ENCODE results near the gene LRIT1. TPM values are rescaled to one million over a fixed set of nuclear protein-coding genes. Genes with fewer than 3 reads are reported as not detected.

The LRIT1 gene
- total RNA-seq, 1 experiment from 2014 or later = not detected

DNA sequence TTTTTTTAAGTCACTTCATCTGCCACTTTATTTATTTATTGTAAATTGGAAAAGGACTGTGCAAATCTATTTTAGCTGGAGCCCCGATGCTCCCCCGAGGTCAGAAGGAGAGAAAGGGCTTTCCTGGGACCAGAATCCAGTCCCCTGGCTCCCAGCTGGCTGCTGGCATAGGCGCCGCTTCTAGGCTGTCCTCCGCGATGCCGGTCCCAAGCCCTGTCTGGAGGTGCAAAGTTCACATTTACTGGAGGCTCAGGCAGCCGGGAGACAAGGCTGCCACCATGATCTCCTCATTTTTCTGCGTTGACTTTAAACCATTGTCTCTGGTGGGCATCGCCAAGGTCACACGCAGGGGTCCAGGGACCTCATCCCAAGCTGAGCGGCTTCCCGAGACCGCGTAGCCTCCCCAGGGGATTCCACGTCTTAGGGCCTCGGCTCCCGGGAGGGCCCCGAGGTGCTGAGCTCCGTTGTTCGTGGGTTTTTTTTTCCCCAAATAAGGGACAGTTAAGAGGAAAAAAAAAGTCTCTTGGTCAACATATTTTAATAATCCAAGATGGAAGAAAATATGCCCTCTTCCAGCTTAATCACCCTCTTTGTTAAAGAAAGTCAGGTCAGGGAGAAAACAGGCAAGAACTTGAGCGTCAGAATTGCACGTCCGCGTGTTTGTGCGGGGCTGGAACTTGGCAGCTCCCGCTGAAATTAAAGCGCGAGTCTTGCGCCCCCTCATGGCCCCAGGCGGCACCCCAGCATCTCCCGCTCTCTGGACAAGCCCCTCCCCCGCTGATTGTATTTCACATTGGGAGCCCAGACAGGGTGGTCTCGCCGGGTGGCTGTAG lies 15.4 kb upstream of the LRIT1 start:
- peak; percentile 91 for ATAC-seq
- peak overlapping the region; percentile 51 for H3K4me2 ChIP-seq (ENCODE audit: low read length)
- RAD21 ChIA-PET (ENCODE audit: low non-redundant PET in 1 of 2, low total read pairs in 2 of 2, uncharacterized antibody in 2 of 2, unreplicated experiment in 2 of 2) = no interaction called here

More for the DNA sequence above, 15.4 kb upstream of the LRIT1 start:
- Histone ChIP-seq H3K9me2 (ENCODE audit: insufficient read depth) (no peaks in the 10 kb centered on the region), H3K27me3 (ENCODE audit: insufficient read depth, low read length) (no peaks in the 10 kb centered on the region), H3K9me3 (ENCODE audit: control insufficient read depth in 1 of 2, insufficient read depth in 1 of 2, low read depth in 1 of 2, low read length in 2 of 2) (no peaks in the 10 kb centered on the region), H3K36me3 (ENCODE audit: control insufficient read depth in 1 of 2, insufficient read depth in 2 of 2, low read length in 2 of 2) (no peaks in the 10 kb centered on the region), H4K20me1 (ENCODE audit: insufficient read depth) (no peaks in the 10 kb centered on the region), H3K4me3 (replicated peaks in 1 of 2; ENCODE audit: low read depth in 1 of 2, low read length in 2 of 2) (no peak overlapping the region), H2AFZ (ENCODE audit: low read depth, low read length, poor library complexity, severe bottlenecking) (peak overlapping the region; percentile 91), H3K27ac (ENCODE audit: low read depth, low read length) (no peak overlapping the region), H3K9ac (ENCODE audit: low read length) (no peak overlapping the region), H3K79me2 (ENCODE audit: insufficient read depth, low read length) (no peaks in the 10 kb centered on the region), H3K4me1 (ENCODE audit: control insufficient read depth in 1 of 2, insufficient read depth in 2 of 2, low read length in 2 of 2) (peaks cover 0 to 9% of the 10 kb centered on the region in 2 experiments; a peak in 2 of 4 replicates)
- ChIA-PET POLR2A (no interaction called here), CTCF (interaction anchor here (0.7 to 2.4 kb wide), 11 partner anchors 11 to 280 kb away, joined by 3 to 15 read pairs (median 4); no protein-coding TSS in a partner anchor)
- peak; percentile 46 for DNase-seq (ENCODE audit: low read depth, low spot score)
- BruUV-seq (replicated peaks) = no TSS peak
- TF ChIP-seq ELF1 (IDR thresholded peaks at IDR 0.05; ENCODE audit: borderline replicate concordance, low read depth) (no peak), CEBPB (IDR thresholded peaks at IDR 0.05; ENCODE audit: low read depth) (no peak), POLR2AphosphoS5 (IDR thresholded peaks at IDR 0.05; ENCODE audit: low read depth, low read length) (no peak), EZH2phosphoT487 (IDR thresholded peaks at IDR 0.05; ENCODE audit: borderline replicate concordance) (no peak), RAD21 (IDR thresholded peaks at IDR 0.05; ENCODE audit: low read depth) (peak; percentile 55), SIN3A (IDR thresholded peaks at IDR 0.05; ENCODE audit: low read depth) (no peak), YY1 (IDR thresholded peaks at IDR 0.05; ENCODE audit: extremely low read depth, insufficient replicate concordance, low read depth, low read length) (no peak), JUND (IDR thresholded peaks at IDR 0.05) (no peak), CBX3 (IDR thresholded peaks at IDR 0.05; ENCODE audit: low read depth) (0 out of 2 replicates have a peak, but pooled peaks have one; percentile 64), EZH2 (IDR thresholded peaks at IDR 0.05) (no peak), ZNF274 (IDR thresholded peaks at IDR 0.05; ENCODE audit: low read depth, low read length) (no peak), FOSL1 (IDR thresholded peaks at IDR 0.05; ENCODE audit: low read depth) (no peak), EGR1 (IDR thresholded peaks at IDR 0.05; ENCODE audit: low read depth) (no peak)
- TF ChIP-seq, protein P1, sequence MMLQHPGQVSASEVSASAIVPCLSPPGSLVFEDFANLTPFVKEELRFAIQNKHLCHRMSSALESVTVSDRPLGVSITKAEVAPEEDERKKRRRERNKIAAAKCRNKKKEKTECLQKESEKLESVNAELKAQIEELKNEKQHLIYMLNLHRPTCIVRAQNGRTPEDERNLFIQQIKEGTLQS (IDR thresholded peaks at IDR 0.05) = no peak
- TF ChIP-seq, protein P2, sequence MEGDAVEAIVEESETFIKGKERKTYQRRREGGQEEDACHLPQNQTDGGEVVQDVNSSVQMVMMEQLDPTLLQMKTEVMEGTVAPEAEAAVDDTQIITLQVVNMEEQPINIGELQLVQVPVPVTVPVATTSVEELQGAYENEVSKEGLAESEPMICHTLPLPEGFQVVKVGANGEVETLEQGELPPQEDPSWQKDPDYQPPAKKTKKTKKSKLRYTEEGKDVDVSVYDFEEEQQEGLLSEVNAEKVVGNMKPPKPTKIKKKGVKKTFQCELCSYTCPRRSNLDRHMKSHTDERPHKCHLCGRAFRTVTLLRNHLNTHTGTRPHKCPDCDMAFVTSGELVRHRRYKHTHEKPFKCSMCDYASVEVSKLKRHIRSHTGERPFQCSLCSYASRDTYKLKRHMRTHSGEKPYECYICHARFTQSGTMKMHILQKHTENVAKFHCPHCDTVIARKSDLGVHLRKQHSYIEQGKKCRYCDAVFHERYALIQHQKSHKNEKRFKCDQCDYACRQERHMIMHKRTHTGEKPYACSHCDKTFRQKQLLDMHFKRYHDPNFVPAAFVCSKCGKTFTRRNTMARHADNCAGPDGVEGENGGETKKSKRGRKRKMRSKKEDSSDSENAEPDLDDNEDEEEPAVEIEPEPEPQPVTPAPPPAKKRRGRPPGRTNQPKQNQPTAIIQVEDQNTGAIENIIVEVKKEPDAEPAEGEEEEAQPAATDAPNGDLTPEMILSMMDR (IDR thresholded peaks at IDR 0.05 in 2 of 3, conservative IDR thresholded peaks at IDR 0.05 in 1 of 3; ENCODE audit: borderline replicate concordance in 1 of 3, insufficient read depth in 1 of 3, low read depth in 2 of 3, low read length in 2 of 3) = peak; percentile 57 to 88 (median 85); a peak in 5 of 6 replicates
- TF ChIP-seq, protein P3, sequence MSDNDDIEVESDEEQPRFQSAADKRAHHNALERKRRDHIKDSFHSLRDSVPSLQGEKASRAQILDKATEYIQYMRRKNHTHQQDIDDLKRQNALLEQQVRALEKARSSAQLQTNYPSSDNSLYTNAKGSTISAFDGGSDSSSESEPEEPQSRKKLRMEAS (IDR thresholded peaks at IDR 0.05) = peak; percentile 94
- intact Hi-C loops (cut with micrococcal nuclease) = no loop called here

All from HCT116 (cell line).